Smooth muscle cell (in vitro differentiated cells): Measurements from ENCODE around the gene ZNF597. TPM values are rescaled to one million over a fixed set of nuclear protein-coding genes. Genes with fewer than 3 reads are reported as not detected.

Source experiments
- DNase-seq: peaks from one replicate; lab custom pipeline; 2025; ENCODE audit not compliant: unreplicated experiment; lab: John Stamatoyannopoulos, UW
- H2AFZ ChIP-seq: fragments of 200-600 bp; sonication (generic); 2 replicates; pipeline ENCODE4 v1.6.0; 2016; ENCODE audit warnings: antibody characterized with exemption, low read depth, mild to moderate bottlenecking
- H3F3A ChIP-seq: fragments of 200-600 bp; sonication (generic); 2 replicates; pipeline ENCODE4 v1.6.0; 2017; ENCODE audit warnings: antibody characterized with exemption, low read depth
- H3K27ac ChIP-seq: fragments of 200-600 bp; sonication (generic); 2 replicates; pipeline ENCODE4 v1.5.1; 2016; ENCODE audit warnings: low read depth, mild to moderate bottlenecking
- H3K27me3 ChIP-seq: fragments of 200-600 bp; sonication (generic); 2 replicates; pipeline ENCODE4 v1.6.1; 2016; ENCODE audit warnings: low read depth, mild to moderate bottlenecking
- H3K36me3 ChIP-seq: fragments of 200-600 bp; sonication (generic); 2 replicates; pipeline ENCODE4 v1.5.1; 2016; ENCODE audit warnings: low read depth
- H3K4me1 ChIP-seq: fragments of 200-600 bp; sonication (generic); 2 replicates; pipeline ENCODE4 v1.5.1; 2016; ENCODE audit warnings: low read depth
- H3K4me2 ChIP-seq: fragments of 200-600 bp; sonication (generic); 2 replicates; pipeline ENCODE4 v1.6.0; 2016; ENCODE audit warnings: mild to moderate bottlenecking
- H3K4me3 ChIP-seq: fragments of 200-600 bp; sonication (generic); 2 replicates; pipeline ENCODE4 v1.5.1; 2016; ENCODE audit warnings: mild to moderate bottlenecking
- H3K79me2 ChIP-seq: fragments of 200-600 bp; sonication (generic); 2 replicates; pipeline ENCODE4 v1.6.0; 2016; ENCODE audit warnings: low read depth, mild to moderate bottlenecking
- H3K9ac ChIP-seq: fragments of 200-600 bp; sonication (generic); 2 replicates; pipeline ENCODE4 v1.6.0; 2016; ENCODE audit warnings: low read depth
- H3K9me3 ChIP-seq: fragments of 200-600 bp; sonication (generic); replicated peaks from 2 replicates; pipeline ENCODE4 v1.5.1; 2016; ENCODE audit warnings: low read depth
- H4K20me1 ChIP-seq: fragments of 200-600 bp; sonication (generic); 2 replicates; pipeline ENCODE4 v1.6.0; 2016; ENCODE audit warnings: low read depth
- CTCF ChIP-seq: fragments of 200-600 bp; sonication (generic); IDR thresholded peaks from 2 replicates; pipeline ENCODE4 v1.5.1; 2017; ENCODE audit warnings: borderline replicate concordance, mild to moderate bottlenecking, antibody characterized with exemption; ENCODE audit not compliant: insufficient read depth, poor library complexity, severe bottlenecking
- WGBS: methylation state at CpG from one replicate; pipeline ENCODE4 v1.1.7; 2016; ENCODE audit warnings: low lambda C conversion rate; 5-methylcytosine and 5-hydroxymethylcytosine counted together
- polyA plus RNA-seq: library from polyadenylated mRNA; unstranded; fragments of >200 nt; fragmentation: Nextera tagmentation; extraction: Ambion mirVana; gene quantifications from 2 replicates; pipeline ENCODE4 v1.2.1, GENCODE V29; 2016
- total RNA-seq: library from RNA; depleted of rRNA; stranded (reverse); fragments of >200 nt; gene quantifications from 2 replicates; pipeline ENCODE4 v1.2.3, GENCODE V29; 2014

The ZNF597 gene
- total and polyA plus RNA-seq, 2 experiments from 2014 or later, result 6.7 to 12.5 TPM

GRCh38 chr16:3460121-3460520 lies 16.8 kb upstream of the ZNF597 start:
- Histone ChIP-seq H3K9me3 (no peaks in the 10 kb centered on the region), H3K36me3 (no peaks in the 10 kb centered on the region), H3K79me2 (peaks cover 67% of the 10 kb centered on the region), H4K20me1 (peaks cover 66% of the 10 kb centered on the region), H3K27me3 (no peaks in the 10 kb centered on the region), H3K27ac (no peak overlapping the region), H3K4me1 (peaks cover 32% of the 10 kb centered on the region), H3K9ac (no peak overlapping the region), H3K4me2 (peak overlapping the region; percentile 88), H3F3A (peaks cover 7% of the 10 kb centered on the region), H2AFZ (no peak overlapping the region), H3K4me3 (peak overlapping the region; percentile 86)
- TF ChIP-seq CTCF, result no peak
- DNase-seq, result no peak
- 84% methylated on average over 7 of the region's 7 CpGs for WGBS

GRCh38 chr16:3459401-3460090 lies 16.2 kb upstream of the ZNF597 start:
- Histone ChIP-seq H4K20me1 (peaks cover 60% of the 10 kb centered on the region), H2AFZ (no peak overlapping the region)
- 58% methylated on average over 9 of the region's 9 CpGs for WGBS

GRCh38 chr16:3458852-3459361 lies 15.6 kb upstream of the ZNF597 start:
- Histone ChIP-seq H3K27me3 (no peaks in the 10 kb centered on the region), H3K79me2 (peaks cover 54% of the 10 kb centered on the region), H3K4me1 (peaks cover 32% of the 10 kb centered on the region), H3K9ac (peak overlapping the region; percentile 98), H2AFZ (no peak overlapping the region), H3K36me3 (no peaks in the 10 kb centered on the region), H3K4me3 (peak overlapping the region; percentile 86), H3F3A (peaks cover 7% of the 10 kb centered on the region), H3K27ac (peak overlapping the region; percentile 77), H3K4me2 (peak overlapping the region; percentile 88), H4K20me1 (peaks cover 53% of the 10 kb centered on the region), H3K9me3 (no peaks in the 10 kb centered on the region)
- DNase-seq, result no peak
- 13% methylated on average over 10 of the region's 10 CpGs for WGBS
- TF ChIP-seq CTCF, result no peak

More at GRCh38 chr16:3459401-3460090, 16.2 kb upstream of the ZNF597 start:
- Histone ChIP-seq H3K9ac (peak overlapping the region; percentile 98), H3K9me3 (no peaks in the 10 kb centered on the region), H3K36me3 (no peaks in the 10 kb centered on the region), H3F3A (peaks cover 7% of the 10 kb centered on the region), H3K27ac (peak overlapping the region; percentile 77), H3K27me3 (no peaks in the 10 kb centered on the region), H3K4me2 (peak overlapping the region; percentile 88), H3K4me3 (peak overlapping the region; percentile 86), H3K79me2 (peaks cover 61% of the 10 kb centered on the region), H3K4me1 (peaks cover 32% of the 10 kb centered on the region)
- no peak for DNase-seq
- no peak for TF ChIP-seq CTCF
